OCI-M2 (cell line): Measurements from ENCODE around the gene PSORS1C1.
A peak's percentile ranks its signal among the peaks of the same experiment; 100 is the strongest.
"Not testable (repeated sequence)": the region's sequence is repeated elsewhere in the genome, so short reads cannot be mapped to it uniquely, and the experiment has no call there.

ENCODE experiments used
- DNase-seq: peaks from one replicate; lab custom pipeline; 2025; ENCODE audit not compliant: unreplicated experiment; lab: John Stamatoyannopoulos, UW

PSORS1C1 gene

DNA sequence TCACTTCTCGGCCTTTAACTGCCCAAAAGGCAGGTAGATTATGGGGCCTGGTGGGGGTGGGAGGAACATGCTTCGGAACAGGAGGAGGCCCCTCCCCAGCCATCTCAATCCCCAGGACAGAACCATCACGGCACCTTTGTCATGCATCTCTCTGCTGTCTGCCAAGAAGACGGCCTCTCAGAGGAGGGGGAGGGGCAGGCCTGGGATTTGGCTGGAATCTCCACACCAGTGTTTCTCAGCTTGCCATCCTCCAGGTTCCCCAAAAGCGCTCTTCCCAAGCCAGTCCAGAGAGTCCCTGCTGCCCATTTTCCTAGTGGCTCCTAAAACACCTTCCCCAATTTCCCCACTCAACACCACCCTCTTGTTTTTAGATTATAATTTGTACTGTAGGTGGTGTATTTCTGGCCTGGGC is 58.4 kb downstream of the PSORS1C1 start:
- DNase-seq = no peak

DNA sequence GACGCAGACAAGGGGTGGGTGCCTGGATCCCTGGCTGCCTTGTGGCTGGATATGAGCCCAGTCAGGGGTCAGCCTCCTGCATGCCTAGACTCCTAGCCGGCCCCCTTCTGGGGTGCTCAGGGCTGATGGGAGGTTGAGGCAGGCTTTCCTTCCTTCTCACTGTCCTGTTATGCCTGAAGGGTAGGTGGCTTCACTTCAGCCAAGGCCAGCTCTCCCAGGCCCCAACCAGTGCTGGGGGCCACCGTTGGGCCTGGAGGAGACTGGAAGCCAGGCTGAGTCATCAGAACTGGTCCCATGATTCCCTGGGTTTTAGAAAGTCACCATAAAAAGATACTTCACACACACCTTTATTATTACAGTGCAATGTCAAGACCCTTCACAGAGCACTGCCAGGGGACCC is 58.8 kb downstream of the PSORS1C1 start:
- DNase-seq = no peak

DNA sequence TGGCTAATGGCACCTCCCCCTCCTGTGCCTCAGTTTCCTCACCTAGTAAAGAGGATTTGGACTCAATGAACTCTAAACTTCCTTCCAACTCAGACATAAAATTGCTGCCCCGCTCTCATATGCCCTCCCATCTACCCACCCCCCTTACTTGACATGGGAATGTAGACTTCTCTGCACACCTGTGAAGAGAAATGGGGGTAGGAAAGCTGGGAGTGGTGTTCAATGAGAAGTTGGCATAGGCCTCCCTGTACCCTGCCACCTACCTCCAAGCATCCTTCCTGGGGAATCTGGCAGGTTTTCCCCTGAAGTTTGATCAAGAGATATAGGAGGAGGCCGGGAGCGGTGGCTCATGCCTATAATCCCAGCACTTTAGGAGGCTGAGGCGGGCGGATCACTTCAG is 59.8 kb downstream of the PSORS1C1 start:
- DNase-seq = no peak

DNA sequence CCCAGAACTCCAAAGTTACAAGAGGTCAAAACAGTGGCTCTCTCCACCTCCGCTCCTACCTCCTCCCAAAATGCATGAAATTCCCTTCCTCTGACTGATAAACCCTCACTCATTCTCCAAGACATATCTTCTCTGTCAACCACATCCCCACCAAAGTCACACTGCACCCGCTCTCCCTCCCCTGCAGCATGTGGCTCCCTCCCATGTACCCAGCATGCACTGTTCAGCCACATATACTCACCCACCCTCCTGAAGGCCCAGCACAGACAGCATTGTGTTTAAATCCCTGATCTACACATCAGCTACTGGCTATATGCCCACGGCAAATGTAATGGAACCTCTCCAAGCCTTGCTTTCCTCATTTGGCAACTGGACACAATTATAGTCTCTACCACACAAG is 61.4 kb downstream of the PSORS1C1 start:
- no peak for DNase-seq

DNA sequence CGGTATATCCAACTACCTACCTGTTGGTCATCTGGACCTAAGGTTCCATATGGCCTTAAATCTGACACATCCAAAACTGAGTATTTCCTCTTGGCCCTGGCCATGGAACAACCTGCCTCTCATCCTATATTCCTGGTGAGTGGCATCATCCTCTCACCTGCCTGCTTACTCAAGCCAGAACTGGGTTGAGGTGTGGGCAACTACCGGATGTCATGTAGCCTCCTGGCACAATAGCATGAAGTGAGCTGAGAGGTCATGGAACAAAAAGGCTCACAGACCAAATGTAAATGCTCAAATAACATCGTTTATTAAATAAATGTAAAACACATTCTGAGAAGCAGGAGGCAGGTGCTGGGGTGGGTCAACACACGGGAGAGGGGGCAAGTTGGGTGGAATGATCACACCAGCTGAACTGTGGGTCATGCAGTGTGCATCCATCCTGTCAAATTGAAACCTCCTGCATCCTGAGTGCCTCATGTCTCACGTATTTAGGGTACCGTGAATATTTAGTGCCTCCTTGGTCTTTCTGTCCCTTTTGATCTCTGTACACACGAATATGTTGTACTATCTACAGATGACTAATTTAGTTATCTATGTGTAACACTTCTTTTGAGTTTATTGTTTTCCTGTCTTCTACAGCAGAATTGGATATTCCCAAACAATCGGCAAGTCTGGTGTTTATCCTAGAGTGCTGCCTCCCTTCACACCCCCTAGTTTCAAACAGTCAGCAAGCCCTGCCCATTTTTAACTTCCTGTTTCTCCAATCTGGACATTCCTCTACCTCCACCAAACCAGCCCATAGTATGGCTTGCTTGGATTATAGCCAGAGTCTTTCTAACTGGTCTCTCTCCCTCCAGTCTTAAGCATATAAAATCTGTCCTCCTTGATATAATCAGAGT is 63.8 kb downstream of the PSORS1C1 start:
- DNase-seq = no peak

DNA sequence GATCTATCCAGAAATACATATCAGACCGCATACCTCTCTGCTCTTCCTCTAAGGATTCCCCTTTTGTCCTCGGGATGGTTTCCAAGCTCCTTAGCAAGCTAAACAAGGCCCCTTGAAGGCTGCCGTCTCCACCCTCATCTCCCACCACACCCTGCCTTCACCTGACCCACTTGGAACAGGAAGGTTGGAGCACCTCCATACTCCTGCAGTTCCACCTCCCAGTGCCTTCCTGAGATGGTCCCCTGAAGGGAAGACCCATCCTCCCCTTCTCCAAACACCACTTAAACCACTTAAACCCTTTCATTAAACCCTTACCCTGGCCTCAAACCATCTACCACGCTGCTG is 64.4 kb downstream of the PSORS1C1 start:
- no peak for DNase-seq

DNA sequence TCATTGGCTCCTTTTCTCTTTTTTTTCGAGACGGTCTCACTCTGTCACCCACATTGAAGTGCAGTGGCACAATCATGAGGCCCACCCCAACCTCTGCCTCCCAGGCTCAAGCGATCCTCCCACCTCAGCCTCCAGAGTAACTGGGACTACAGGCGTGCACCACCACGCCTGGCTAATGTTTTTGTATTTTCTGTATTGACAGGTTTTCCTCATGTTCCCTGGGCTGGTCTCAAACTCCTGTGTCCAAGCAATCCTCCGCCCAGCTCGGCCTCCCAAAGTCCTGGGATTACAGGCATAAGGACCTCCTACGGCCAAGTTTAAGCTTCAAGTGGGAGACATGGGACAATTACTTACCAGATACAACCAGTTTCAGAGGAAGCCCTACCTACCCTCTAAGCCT is 65.3 kb downstream of the PSORS1C1 start:
- DNase-seq = no peak

DNA sequence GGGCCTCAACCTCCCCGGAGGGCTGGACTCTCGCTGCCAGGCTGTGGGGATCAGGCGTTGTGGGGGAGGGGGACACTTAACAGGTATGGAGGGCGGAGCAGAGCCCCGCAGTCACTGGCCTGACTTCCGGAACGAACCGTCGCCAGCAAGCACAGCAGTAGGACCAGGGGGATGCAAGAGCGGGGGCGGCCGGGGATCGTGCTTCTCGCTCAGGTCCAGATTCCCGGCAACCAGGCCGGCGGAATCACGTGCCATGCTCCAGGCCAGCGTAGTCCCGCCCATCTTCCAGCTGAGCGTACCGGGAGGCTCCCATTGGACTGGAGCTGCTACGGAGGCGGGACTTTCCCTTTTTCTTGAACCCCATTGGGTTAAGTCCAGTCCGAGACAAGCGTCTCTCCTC is 65.9 kb downstream of the PSORS1C1 start:
- DNase-seq = peak; percentile 91

DNA sequence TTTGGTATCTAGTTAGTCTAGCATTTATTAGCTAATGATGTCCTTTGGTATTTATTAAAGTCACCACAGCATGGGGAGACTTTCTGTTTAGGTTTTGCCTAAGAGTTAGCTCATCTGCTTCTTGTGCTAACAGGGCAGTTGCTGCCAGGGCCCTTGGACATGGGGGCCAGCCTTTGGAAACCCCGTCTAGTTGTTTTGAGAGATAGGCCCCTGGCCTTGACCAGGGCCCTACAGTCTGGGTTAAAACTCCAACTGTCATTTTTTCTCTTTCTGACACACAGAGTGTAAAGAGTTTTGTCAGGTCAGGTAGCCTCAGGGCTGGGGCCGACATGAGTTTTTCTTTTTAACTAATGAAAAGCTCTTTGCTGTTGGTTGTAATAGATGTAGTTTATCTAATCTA is 68.7 kb downstream of the PSORS1C1 start:
- not testable (repeated sequence) for DNase-seq

DNA sequence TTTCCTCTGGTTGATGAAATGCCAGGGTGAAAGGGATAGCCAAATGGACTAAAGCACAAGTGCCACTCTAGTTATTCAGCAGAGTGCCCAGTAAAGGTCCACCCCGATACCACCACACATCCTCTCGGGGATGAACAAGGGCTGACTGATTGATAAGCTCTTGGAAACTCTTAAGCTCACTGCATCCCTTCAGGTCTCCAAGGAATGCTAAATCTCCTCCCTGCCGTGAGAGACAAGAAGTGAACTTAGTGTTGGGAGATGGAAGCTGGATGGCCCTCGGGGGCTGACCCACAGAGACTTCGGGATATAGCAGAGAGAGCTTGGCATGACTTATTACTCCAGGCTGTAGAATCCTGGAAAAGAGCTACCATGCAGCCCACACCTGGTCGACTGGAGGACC is 69.3 kb downstream of the PSORS1C1 start:
- not testable (repeated sequence) for DNase-seq

DNA sequence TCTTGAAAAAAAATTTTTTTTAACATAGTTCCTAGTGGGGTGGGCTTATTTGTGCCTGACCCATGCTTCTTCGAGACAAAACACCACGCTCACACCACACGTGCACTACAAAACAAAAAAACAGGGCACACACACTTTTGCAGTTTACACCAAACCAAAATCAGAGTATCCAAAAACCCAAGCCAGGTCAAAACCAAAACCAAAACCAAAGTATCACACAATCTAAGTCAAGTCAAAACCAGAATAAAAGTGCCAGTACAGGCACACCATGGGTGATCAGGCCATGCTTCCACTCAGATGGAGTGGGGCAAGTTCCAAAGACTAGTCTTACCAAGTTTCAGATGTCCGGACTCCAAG is 71.1 kb downstream of the PSORS1C1 start:
- not testable (repeated sequence) for DNase-seq

DNA sequence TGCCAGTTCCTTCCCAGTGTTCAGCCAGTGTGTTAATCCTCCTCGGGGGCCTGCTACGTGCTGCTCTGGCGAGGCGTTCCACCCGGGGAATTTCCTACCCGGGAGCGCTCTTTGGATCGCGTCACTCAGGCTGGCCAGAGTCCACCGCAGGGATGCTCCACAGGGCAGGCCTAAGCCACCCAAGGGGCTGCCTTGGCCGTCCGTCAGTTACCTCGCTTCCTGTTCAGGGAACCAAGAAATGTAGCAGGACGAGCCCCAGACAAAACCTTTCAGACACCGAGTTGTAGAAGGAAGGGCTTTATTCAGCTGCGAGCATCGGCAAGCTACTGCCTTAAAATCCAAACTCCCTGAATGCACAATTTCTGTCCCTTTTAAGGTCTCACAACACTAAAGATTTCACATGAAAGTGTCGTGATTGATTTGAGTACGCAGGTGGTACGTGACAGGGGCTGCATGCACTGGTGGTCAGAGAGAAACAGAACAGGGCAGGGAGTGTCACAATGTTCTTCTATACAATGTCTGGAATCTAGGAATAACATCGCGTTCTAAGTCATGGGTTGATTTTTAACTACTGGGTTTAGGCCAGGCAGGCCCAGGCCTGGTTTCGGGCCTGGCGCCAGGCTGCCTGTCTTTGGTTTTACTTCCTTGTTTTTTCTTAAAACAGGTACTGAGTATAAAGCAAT is 71.6 kb downstream of the PSORS1C1 start:
- DNase-seq = no peak

DNA sequence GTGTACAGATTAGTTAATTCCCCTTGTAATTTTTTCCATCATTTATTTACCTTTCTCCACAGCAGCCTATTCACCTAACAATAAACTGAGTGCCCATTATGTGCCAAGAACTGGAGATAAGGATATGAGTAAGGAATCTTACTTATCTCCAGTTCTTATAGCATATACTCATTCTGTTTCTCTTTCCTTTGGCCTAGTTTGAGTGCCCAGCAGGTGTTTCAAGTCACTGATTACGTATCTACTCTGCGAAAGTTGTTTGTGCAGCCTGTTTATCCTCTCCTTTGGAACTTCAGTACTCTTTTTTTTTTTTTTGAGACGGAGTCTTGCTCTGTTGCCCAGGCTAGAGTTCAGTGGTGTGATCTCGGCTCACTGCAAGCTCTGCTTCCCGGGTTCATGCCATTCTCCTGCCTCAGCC is 73.2 kb downstream of the PSORS1C1 start:
- DNase-seq = no peak

DNA sequence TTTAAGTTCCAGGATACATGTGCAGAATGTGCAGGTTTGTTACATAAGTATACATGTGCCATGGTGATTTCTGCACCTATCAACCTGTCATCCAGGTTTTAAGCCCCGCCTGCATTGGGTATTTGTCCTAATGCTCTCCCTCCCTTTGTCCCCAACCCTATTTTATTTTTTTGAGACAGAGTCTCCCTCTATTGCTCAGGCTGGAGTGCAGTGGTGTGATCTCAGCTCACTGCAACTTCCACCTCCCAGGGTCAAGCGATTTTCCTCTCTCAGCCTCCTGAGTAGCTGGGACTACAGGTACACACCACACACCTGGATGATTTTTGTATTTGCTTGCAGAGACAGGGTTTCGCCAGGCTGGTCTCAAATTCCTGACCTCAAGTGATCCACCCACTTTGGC is 74.6 kb downstream of the PSORS1C1 start:
- not testable (repeated sequence) for DNase-seq
